ENCODE results near the gene MAN1A2. TPM values are rescaled to one million over a fixed set of nuclear protein-coding genes. Genes with fewer than 3 reads are reported as not detected.
"Not testable (repeated sequence)": the region's sequence is repeated elsewhere in the genome, so short reads cannot be mapped to it uniquely, and the experiment has no call there.

MAN1A2 gene
- 10 to 100 TPM; 30.3 to 32.5 TPM for total RNA-seq
- long read RNA-seq, full-length matches to known transcripts = 5 of 37 reads
- long read RNA-seq, partial matches to known transcripts = 27 of 37 reads
- long read RNA-seq, other reads (novel, unspliced or antisense) = 5 of 37 reads

DNA sequence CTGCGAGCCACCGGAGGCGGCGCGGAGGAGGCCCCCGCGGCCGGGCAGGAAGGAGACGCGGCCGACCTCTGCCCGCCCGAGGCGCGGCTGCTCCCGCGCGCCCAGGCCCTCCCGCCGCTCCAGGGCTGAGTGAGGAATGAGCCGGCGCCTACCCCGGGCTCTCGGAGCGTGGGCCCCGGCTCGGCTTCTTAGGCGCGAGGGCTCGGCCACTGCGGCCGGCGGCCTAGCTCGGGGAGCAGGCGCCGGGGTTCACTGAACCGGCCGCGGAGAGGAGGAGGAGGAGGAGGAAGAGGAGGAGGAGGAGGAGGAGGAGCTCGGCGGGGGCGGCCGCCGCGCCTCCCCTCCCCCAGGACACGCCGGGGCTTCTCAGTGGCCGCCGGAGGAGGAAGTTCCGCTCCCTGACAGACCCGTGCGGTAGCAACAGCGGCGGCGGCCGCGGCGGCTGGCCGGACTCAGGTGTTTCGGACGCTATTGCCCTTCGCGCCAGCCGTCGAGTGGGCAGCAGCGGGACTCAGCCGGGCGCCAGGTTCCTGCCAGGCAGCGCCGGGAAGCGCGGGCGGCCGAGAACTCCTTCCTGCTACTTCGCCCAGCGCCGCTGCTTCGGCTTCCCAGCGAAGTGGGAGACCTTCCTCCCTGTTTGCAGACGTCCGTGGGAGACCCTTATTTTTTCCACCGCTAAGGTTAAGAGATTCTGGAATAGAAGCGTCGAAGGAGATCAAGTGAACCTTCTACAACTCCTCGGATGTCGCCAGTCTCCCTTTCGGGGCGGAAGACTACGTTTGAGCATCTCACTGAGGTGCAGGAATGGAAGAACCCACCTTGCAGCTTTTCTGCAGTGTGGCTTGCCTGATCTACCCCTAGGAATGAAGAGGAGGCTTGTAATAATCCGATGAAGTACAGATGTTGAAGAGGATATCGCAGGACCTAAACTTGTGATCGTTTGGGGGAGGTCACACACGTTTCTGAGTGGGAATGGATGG, at the start of gene MAN1A2:
Gene MAN1A2, plus strand, starts transcription at position 404 of the 980 bp plus-strand sequence. CDS start 735 bp downstream, outside the sequence.
- intact Hi-C loops (cut with DNase I, micrococcal nuclease) = no loop called here
- DNase-seq (peak; percentile 92 to 94), ATAC-seq (peak; percentile 87)

DNA sequence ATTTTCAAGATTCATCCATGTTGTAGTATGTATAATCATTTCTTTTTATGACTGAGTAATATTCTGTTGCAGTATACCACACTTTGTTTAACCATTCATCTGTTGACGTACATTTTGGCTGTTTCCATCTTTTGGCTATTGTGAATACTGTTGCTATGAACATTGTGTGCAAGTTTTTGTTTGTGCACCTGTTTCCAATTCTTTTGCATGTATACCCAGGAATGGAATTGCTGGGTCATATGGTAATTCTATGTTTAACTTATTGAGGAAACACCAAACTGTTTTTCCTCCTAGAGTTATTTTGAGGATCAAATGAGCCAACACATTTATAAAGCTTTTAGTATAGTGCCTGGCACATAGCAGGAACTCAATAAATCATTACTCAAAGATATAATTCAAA, 49.2 kb upstream of the MAN1A2 start:
- no peak for ATAC-seq

DNA sequence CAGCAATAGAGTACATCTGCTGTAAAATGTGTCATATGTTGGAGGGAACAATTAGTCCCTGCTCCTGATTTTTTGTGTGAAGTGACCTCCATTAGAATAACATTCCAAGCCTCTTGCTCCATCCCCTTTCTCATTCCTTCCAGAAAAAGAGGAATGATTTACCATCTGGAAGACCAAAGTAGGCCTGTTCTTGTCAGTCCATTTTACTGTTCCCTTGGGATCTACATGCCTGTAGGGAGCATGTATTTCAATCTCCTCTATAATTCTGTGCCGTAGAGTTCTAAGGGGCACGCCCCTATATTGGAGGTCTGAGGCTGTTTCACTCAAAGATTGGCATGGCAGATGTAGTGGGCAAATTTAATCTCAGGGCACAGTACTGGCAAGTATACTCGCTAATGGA, 48.8 kb upstream of the MAN1A2 start:
- intact Hi-C loops (cut with DNase I, micrococcal nuclease) = loop anchor here in 1 of 2 donors (10.0 kb wide), 1 partner anchor 106 kb away; no protein-coding TSS in a partner anchor
- DNase-seq = no peak

More for the DNA sequence above, 49.2 kb upstream of the MAN1A2 start:
- intact Hi-C loops (cut with DNase I, micrococcal nuclease) = loop anchor here in 1 of 2 donors (10.0 kb wide), 1 partner anchor 107 kb away; no protein-coding TSS in a partner anchor
- no peak for DNase-seq

DNA sequence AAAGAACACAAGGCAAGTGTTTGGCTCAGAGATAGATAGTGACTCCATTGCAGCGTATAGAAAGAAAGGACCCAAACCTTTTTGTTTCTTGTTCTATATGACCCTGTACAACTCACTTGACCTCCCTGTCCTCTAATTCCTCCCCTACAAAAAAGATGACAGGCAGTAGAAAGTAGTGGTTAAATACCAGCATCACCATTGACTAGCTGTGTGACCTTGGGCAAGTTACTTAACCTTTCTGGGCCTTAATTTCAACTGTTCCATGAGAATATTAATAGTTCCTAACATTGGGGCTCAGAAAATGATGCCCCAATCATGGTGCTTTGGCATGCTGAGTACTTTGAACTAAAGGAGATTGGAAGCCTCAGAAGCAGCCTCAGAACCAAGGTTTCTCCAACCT, 46.7 kb upstream of the MAN1A2 start:
- DNase-seq = no peak
- intact Hi-C loops (cut with DNase I, micrococcal nuclease) = no loop called here
- ATAC-seq = no peak

More for the DNA sequence above, 48.8 kb upstream of the MAN1A2 start:
- ATAC-seq = no peak

DNA sequence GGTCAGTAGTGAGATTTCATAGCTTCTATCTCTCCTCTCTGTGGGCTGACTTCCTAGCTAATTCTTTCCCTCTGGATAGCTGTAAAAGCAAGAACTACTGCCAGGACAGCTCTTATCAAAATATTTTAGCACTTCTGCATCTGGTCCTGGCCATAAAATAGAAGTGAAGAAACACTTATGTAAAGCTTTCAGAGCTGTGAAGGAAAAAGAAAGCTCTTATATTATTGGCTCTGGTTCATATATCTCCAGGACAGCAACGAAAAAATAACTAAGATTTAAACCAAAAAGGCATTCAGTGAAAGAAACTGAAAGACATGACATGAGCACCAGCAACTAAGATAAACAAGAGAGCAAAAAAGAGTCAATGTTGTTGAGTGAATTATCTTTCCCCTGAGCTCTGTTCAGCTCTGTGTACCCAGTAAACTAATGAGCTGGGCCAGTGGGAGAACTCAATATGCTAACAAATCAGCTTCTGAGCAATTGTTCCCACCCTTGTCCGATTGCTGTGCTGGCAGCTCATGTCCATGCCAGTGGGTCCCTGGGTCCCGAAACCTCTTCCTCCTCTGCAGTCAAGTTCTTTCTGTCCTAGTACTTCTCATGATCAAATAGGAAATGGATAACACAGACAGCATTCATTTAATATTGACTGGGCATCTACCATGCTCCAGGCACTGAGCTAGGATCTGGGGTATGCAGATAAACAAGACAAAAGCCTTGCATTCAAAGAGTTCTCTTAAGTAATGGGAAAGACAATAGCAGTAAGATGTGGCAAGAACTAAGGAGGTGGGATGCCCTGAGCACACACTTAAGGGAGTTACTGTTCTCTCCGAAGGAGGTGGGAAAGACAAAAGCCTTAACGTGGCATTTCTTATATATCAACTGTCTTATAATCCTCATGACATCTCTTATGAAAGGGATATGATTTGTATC, 45.3 kb upstream of the MAN1A2 start:
- intact Hi-C loops (cut with DNase I, micrococcal nuclease) = no loop called here
- ATAC-seq = no peak
- DNase-seq = no peak

DNA sequence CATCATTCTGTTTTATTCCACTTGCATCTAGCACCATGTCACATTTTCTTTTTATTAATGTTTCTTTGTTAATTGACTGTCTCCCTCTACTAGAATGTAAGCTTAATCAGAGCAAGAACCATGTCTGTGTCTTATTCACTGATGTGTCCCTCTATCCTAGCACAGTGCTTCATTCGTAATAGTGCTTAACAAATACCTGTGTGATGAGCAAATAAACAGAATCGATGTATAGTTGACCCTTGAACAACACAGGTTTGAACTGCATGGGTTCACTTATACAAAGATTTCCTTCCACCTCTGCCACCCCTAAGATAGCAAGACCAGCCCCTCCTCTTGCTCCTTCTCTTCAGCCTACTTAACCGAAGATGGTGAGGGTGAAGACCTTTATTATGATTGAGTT, 42.9 kb upstream of the MAN1A2 start:
- ATAC-seq (no peak), DNase-seq (no peak)
- intact Hi-C loops (cut with DNase I, micrococcal nuclease) = no loop called here

DNA sequence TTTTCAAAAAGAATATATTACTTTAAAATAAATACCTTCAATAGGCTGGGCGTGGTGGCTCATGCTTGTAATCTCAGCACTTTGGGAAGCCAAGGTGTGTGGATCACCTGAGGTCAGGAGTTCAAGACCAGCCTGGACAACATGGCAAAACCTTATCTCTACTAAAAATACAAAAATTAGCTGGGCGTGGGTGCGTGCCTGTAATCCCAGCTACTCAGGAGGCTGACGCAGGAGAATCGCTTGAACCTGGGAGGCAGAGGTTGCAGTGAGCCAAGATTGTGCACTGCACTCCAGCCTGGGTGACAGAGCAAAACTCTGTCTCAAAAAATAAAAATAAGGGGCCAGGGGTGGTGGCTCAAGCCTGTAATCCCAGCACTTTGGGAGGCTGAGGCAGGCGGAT, 41.2 kb upstream of the MAN1A2 start:
- intact Hi-C loops (cut with DNase I, micrococcal nuclease); ATAC-seq; DNase-seq: not testable (repeated sequence)

DNA sequence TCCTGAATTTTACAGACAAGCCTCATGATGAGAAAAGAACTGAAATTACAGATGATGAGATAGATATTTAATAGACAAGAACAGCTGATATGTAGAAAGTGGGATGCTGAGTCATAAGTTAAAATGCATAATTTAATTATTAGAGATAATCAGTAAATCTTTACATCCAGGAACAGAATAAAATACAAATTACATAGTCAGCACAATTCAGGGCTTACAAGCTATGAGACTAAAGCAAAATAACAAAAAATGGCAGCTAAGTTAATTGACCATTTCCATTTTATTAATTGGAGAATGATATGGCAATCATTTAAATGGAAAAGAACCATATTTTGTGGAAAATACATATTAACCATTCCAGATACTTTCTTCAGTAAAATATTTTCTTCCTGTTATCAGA, 40.2 kb upstream of the MAN1A2 start:
- no peak for ATAC-seq
- no peak for DNase-seq
- intact Hi-C loops (cut with DNase I, micrococcal nuclease) = no loop called here

DNA sequence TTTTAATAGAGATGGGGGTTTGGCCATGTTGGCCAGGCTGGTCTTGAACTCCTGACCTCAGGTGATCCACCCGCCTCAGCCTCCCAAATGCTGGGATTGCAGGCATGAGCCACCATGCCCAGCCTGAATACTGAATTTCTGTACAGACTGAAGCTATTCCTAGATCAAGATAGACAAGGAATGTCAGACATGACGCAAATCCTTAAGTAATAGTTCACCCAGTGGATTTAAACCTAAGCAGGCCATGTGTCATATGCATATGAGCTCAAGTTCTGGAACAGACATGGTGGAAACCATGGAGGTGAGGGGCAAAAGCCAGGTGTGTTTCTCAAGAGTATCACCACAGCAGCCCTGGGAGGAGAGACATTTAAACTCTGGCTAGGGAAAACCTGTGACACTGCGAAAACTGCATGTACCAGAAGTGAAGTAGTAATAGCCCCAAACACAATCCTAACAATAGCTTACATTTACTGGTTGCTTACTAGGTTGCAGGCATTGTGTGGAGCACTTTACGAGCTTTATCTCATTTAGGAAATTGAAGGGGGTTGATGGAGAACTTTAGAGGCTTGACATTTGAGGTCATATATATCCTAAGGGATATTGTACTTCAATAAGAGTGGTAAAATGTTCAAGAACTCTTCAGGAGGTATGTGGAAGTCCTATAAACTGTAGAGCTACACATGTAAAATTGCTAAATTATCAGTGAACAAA, 31.7 kb upstream of the MAN1A2 start:
- DNase-seq = no peak
- intact Hi-C loops (cut with DNase I, micrococcal nuclease) = no loop called here
- ATAC-seq = no peak

DNA sequence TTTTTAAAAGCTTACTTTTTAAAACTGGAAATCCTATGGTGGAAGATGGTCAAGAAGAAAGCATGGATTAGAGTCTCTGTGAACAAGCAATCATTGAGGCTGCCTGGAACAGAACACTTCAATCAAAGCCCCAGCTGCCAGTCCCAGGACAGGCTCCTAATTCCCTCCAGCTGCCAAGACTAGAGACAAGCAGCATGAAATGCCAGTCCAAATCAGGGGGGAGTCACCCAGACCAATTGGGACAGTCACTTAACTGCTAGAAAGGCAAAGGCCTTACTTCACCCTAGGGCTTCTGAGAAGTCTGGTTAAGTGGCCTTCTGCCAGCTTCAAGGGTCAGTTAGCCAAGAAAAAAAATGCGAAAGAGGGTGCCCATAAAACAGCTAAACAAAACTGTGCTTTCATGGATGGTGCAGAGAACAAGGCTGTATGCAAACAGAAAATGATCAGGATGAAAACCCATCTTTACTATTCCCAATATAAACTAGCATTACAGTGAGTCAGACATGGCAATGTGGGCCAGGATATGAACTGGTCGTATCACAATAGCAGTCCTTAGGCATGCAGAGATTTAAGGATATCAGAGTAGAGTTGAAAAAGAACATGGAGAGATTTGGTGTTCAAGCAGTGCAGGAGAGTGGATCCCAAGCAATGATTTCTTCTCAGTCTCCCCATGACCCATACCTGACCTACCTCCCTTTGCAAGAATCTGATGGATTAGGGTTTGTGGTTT, 31.0 kb upstream of the MAN1A2 start:
- no peak for ATAC-seq
- DNase-seq = no peak
- intact Hi-C loops (cut with DNase I, micrococcal nuclease) = no loop called here

DNA sequence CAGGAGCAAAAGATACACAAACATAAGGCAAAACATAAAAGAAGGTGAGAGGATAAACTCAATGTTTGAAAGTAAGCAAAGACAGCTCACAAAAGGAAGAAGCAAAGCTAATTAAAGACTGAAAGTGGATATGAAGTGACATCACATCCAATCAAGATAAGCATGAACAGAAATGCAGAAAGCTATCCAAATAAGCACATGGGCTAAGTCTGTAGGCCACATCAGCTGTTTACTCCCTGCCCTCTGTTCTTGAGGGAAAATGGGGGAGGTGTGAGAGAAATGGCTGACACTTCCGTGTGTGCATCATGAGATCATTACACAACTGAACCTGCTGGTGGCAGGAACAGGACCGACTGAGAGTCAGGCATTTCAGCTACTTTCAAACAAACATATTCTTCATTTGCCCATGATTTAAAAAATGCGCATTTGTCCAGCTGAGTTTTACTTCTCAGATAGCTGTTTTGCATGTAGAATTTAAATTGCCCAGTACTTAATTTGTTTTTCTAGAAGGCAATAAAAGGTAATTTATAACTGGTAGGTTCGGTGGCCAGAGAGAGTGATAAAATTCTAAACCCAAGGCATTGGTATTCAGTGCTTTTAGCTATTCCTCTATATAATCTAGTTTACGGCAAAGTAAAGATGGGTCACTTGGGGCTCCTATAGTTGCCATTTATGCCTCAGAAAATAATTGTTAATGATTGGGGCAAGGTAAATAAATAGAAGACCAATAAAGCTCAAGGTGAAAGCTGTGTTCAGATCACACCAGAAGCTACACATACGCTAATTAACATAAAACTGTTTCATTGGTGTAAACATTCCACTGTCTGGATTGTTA, 27.2 kb upstream of the MAN1A2 start:
- ATAC-seq = peak; percentile 99
- peak; percentile 20 to 54 for DNase-seq
- intact Hi-C loops (cut with DNase I, micrococcal nuclease) = no loop called here

DNA sequence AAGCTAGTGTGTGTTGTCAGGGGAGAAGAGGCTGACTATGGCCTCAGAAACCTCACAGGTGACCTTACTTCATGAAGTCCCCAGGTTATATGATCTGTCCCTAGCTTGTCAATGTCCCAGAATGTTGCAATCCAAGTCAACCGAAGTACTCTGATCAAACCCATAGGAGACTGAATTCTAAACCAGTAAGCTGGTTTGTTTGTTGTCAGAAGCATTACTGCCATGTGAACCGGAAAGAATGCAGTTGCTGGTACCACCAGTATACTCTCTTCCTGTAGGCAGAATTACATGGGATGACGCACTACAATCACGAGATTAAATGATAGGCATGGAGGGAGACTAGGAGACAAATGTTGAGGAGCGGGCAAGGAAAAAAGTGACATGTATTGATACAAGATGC, 26.1 kb upstream of the MAN1A2 start:
- DNase-seq = no peak

DNA sequence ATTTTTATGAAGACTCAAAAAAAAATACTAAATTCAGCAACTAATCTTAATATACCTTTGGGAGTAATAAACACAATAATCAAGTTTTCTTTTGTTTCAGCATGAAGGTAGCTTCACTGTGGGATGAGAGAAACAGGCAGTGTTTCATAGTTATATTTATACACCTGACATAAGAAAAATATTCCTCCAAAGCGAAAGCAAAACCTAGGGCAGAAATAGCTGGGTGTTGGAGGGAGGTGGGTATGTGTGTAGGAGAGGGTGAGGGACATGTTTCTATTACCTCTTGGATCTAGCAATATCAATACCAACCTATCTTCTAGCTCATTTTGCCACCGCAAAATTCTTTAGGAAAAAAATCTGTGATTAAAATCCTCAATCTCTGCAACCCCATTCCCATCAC, 24.9 kb upstream of the MAN1A2 start:
- intact Hi-C loops (cut with DNase I, micrococcal nuclease) = no loop called here
- DNase-seq (no peak), ATAC-seq (no peak)

More for the DNA sequence above, 26.1 kb upstream of the MAN1A2 start:
- intact Hi-C loops (cut with DNase I, micrococcal nuclease) = no loop called here
- ATAC-seq = no peak

DNA sequence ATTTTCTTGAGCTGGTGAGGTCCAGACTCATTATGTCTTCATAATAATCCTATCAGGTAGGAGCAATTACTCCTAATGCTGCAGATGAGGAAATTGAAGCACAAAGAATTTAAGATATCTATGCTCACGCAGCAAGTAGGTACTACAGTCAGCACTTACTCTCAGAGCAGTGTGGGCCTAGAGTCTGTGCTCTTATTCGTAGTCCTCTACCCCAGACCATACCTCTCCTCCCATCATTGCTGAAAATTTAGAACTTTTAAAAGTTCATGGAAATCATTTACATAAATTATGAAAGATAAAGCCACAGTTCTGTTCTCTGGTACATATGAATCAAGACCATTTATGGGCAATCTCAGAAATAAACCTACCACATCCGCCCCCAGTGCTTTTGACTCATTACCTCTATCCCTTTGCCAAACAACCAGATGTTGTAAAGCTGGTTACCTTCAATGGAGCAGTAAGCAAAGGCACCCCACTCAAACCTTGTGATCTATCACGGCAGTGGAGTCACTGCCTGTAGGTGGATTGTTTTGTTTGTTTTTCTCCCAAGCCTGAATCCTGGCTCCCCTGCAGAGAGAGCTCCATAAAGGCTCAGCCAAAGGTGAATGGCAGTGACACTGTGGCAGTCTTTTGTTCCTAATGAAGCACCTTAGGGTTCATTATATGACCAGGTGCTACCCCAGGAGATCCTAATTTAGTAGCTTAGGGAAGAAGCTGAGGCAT, 20.9 kb upstream of the MAN1A2 start:
- ATAC-seq = no peak
- DNase-seq = no peak
- intact Hi-C loops (cut with DNase I, micrococcal nuclease) = no loop called here

DNA sequence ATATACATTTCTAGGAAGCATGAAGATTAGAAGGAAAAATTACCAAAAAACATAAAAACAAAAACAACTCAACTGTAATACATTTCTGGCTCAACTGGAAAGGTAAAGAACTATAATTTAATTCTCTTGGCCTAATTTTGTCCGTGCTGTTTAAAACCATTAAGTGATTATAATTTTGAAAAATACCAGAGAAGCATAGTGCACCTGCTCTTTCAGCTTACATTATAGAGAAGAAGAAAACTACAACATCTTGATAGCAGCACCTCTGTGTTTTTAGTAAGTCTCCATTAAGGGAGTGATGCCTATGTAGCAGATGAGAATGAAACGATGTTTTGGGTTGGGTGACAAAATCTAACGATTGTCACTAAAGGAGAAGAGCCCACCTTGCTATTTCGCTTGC, 19.3 kb upstream of the MAN1A2 start:
- ATAC-seq = no peak
- no peak for DNase-seq

DNA sequence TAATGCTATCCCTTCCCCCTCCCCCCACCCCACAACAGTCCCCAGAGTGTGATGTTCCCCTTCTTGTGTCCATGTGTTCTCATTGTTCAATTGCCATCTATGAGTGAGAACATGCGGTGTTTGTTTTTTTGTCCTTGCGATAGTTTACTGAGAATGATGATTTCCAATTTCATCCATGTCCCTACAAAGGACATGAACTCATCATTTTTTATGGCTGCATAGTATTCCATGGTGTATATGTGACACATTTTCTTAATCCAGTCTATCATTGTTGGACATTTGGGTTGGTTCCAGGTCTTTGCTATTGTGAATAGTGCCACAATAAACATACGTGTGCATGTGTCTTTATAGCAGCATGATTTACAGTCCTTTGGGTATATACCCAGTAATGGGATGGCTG, 14.6 kb upstream of the MAN1A2 start:
- intact Hi-C loops (cut with DNase I, micrococcal nuclease); ATAC-seq; DNase-seq: not testable (repeated sequence)

More for the DNA sequence above, 19.3 kb upstream of the MAN1A2 start:
- intact Hi-C loops (cut with DNase I, micrococcal nuclease) = no loop called here
